ENCODE data around the gene NIP7. TPM values are rescaled to one million over a fixed set of nuclear protein-coding genes. Genes with fewer than 3 reads are reported as not detected.

NIP7 gene
- total and polyA plus RNA-seq, 2 of the 8 experiments (the other 6 are each of a cell fraction or from before 2014, with no cell fraction given) = 14.5 to 52.2 TPM

GRCh38 chr16:69334696-69335095, 4.9 kb upstream of the NIP7 start:
- Histone ChIP-seq H3K4me3 (ENCODE audit: extremely low read depth in 1 of 4, insufficient read depth in 2 of 4, low read depth in 3 of 4, low read length in 4 of 4) (no peak overlapping the region), H2AK5ac (ENCODE audit: low read depth, low read length) (no peak overlapping the region), H3K18ac (ENCODE audit: extremely low read depth, low read length) (no peak overlapping the region), H3K79me1 (ENCODE audit: low read depth, low read length) (peaks cover 2% of the 10 kb centered on the region; the same call in 1 of the 2 replicates), H2BK5ac (ENCODE audit: low read depth, low read length) (no peak overlapping the region), H2BK12ac (ENCODE audit: low read depth, low read length) (no peak overlapping the region), H3K56ac (replicated peaks; ENCODE audit: insufficient read length, low read depth, low read length) (no peak overlapping the region), H3K4ac (replicated peaks; ENCODE audit: insufficient read length, low read depth, low read length) (no peak overlapping the region), H3K9me3 (ENCODE audit: insufficient read depth in 2 of 2, low read depth in 1 of 2, low read length in 1 of 2) (no peaks in the 10 kb centered on the region), H3K9ac (replicated peaks in 1 of 4; ENCODE audit: extremely low read depth in 1 of 4, low read depth in 3 of 4, low read length in 3 of 4) (no peak overlapping the region), H2BK20ac (ENCODE audit: low read length) (no peak overlapping the region), H2BK120ac (replicated peaks; ENCODE audit: low read depth, low read length) (no peak overlapping the region), H3K27me3 (replicated peaks in 1 of 4; ENCODE audit: control insufficient read depth in 3 of 4, extremely low read depth in 1 of 4, insufficient read depth in 3 of 4, low read length in 3 of 4) (no peaks in the 10 kb centered on the region), H4K8ac (ENCODE audit: extremely low read depth, insufficient read depth, low read length) (no peak overlapping the region), H4K5ac (ENCODE audit: insufficient read length, low read depth, low read length) (no peak overlapping the region), H3K36me3 (ENCODE audit: control insufficient read depth in 2 of 4, insufficient read depth in 4 of 4, low read length in 3 of 4) (peaks cover 22 to 50% (median 36%) of the 10 kb centered on the region in 4 experiments), H3K14ac (ENCODE audit: insufficient read length) (no peak overlapping the region), H3K27ac (ENCODE audit: low read depth, low read length) (no peak overlapping the region), H3K23me2 (ENCODE audit: low read depth, low read length) (peaks cover 2% of the 10 kb centered on the region; the same call in 1 of the 2 replicates), H2AFZ (ENCODE audit: low read length) (no peak overlapping the region), H3K79me2 (ENCODE audit: control insufficient read depth in 1 of 2, insufficient read depth in 2 of 2, low read length in 2 of 2) (peaks cover under 1 to 23% of the 10 kb centered on the region in 2 experiments; a peak in 3 of 4 replicates), H4K91ac (replicated peaks; ENCODE audit: insufficient read length, low read length) (no peak overlapping the region), H3K23ac (ENCODE audit: insufficient read length) (no peak overlapping the region), H3K4me1 (replicated peaks in 1 of 4; ENCODE audit: control insufficient read depth in 3 of 4, insufficient read depth in 4 of 4, low read length in 3 of 4) (peaks cover 0 to 11% (median 3%) of the 10 kb centered on the region in 4 experiments; a peak in 4 of 7 replicates), H4K20me1 (replicated peaks in 1 of 2; ENCODE audit: control insufficient read depth in 1 of 2, insufficient read depth in 2 of 2, low read length in 2 of 2) (peaks cover 2 to 5% of the 10 kb centered on the region in 2 experiments), H2BK15ac (ENCODE audit: low read length) (no peak overlapping the region), H3K4me2 (ENCODE audit: insufficient read depth in 1 of 2, low read depth in 2 of 2, low read length in 2 of 2) (no peak overlapping the region)
- ChIA-PET POLR2A (ENCODE audit: partially characterized antibody) (interaction anchor here (0.7 to 29.8 kb wide), 2 partner anchors 14 to 420 kb away, joined by 3 to 497 read pairs; partner anchors contain the start of genes NOB1, PDF and VPS4A), CTCF (ENCODE audit: partially characterized antibody) (interaction anchor here (1.4 kb wide), 1 partner anchor 218 kb away, joined by 3 read pairs; no protein-coding TSS in a partner anchor)
- DNase-seq (ENCODE audit: low read depth in 1 of 2, low spot score in 2 of 2) (no peak), FAIRE-seq (no peak)
- 89% methylated on average over 9 of the region's 9 CpGs; no CpG with 5 or more reads in 1 of the 2 experiments for WGBS, 2 experiments (ENCODE audit: extremely low coverage in 1 of 2, insufficient coverage in 1 of 2, insufficient read length in 1 of 2, insufficient replicate concordance in 2 of 2, low coverage in 1 of 2, low lambda C conversion rate in 2 of 2, missing lambda C conversion rate in 1 of 2)
- no peak for TF ChIP-seq NANOG (IDR thresholded peaks at IDR 0.05; ENCODE audit: insufficient read depth, low read depth, low read length, poor library complexity, severe bottlenecking)
- no peak for TF ChIP-seq PHF8 (conservative IDR thresholded peaks at IDR 0.05; ENCODE audit: low read depth, low read length)
- no peak for TF ChIP-seq TCF12 (IDR thresholded peaks at IDR 0.05; ENCODE audit: low read depth, low read length)
- no peak for TF ChIP-seq USF2 (IDR thresholded peaks at IDR 0.05; ENCODE audit: low read length)
- TF ChIP-seq SUZ12 (IDR thresholded peaks at IDR 0.05; ENCODE audit: low read length) = no peak
- no peak for TF ChIP-seq CREB1 (IDR thresholded peaks at IDR 0.05)
- TF ChIP-seq RBBP5 (IDR thresholded peaks at IDR 0.05; ENCODE audit: borderline replicate concordance, low read depth, low read length) = no peak
- TF ChIP-seq CEBPB (IDR thresholded peaks at IDR 0.05; ENCODE audit: low read depth, low read length) = no peak
- TF ChIP-seq E2F6 (IDR thresholded peaks at IDR 0.05) = no peak
- no peak for TF ChIP-seq SRF (IDR thresholded peaks at IDR 0.05; ENCODE audit: low read depth, low read length)
- TF ChIP-seq GABPA (IDR thresholded peaks at IDR 0.05; ENCODE audit: borderline replicate concordance, insufficient read depth, low read length) = no peak
- no peak for TF ChIP-seq MAFK (IDR thresholded peaks at IDR 0.05; ENCODE audit: low read depth, low read length)
